Glutamatergic neuron (in vitro differentiated cells): ENCODE results near the gene RPGR. TPM values are rescaled to one million over a fixed set of nuclear protein-coding genes. Genes with fewer than 3 reads are reported as not detected.

Experiments
- DNase-seq: peaks from one replicate; pipeline ENCODE4 v3.0.0; 2022
- H3K27ac Mint-ChIP-seq: one replicate; pipeline ENCODE4 v1.8.0; 2020; ENCODE audit warnings: mild to moderate bottlenecking, mixed read lengths, inconsistent platforms; ENCODE audit not compliant: unreplicated experiment
- H3K27me3 Mint-ChIP-seq: one replicate; pipeline ENCODE4 v1.8.0; 2020; ENCODE audit warnings: mild to moderate bottlenecking, moderate library complexity, mixed read lengths, inconsistent platforms; ENCODE audit not compliant: unreplicated experiment
- H3K36me3 Mint-ChIP-seq: one replicate; pipeline ENCODE4 v1.8.0; 2020; ENCODE audit warnings: mild to moderate bottlenecking, mixed read lengths, inconsistent platforms; ENCODE audit not compliant: unreplicated experiment
- H3K4me1 Mint-ChIP-seq: one replicate; pipeline ENCODE4 v1.8.0; 2020; ENCODE audit warnings: mild to moderate bottlenecking, low read depth, mixed read lengths, inconsistent platforms; ENCODE audit not compliant: unreplicated experiment
- H3K4me3 Mint-ChIP-seq: one replicate; pipeline ENCODE4 v1.8.0; 2020; ENCODE audit warnings: mild to moderate bottlenecking, mixed read lengths, inconsistent platforms; ENCODE audit not compliant: unreplicated experiment
- H3K9me3 Mint-ChIP-seq: one replicate; pipeline ENCODE4 v1.8.0; 2020; ENCODE audit warnings: mild to moderate bottlenecking, moderate library complexity, mixed read lengths, inconsistent platforms; ENCODE audit not compliant: unreplicated experiment
- CTCF ChIP-seq: fragments of 200-600 bp; sonication (generic); IDR thresholded peaks from one replicate; pipeline ENCODE4 v1.5.0; 2021; ENCODE audit not compliant: partially characterized antibody, unreplicated experiment
- total RNA-seq: library from RNA; stranded (reverse); fragmentation: NEBNext Ultra II Directional; extraction: Animal tissue kit (Norgen Biotek cat#: 25700); gene quantifications from one replicate; pipeline ENCODE4 v1.2.1, GENCODE V29; 2021; ENCODE audit not compliant: unreplicated experiment

RPGR gene
- total RNA-seq, 1 donor from 2014 or later = 4.6 TPM

GRCh38 chrX:38275615-38276014 is 51.7 kb downstream of the RPGR start:
- no peak for DNase-seq
- no peaks in the 10 kb centered on the region for H3K4me1 Mint-ChIP-seq
- H3K27ac Mint-ChIP-seq = no peak overlapping the region

DNA sequence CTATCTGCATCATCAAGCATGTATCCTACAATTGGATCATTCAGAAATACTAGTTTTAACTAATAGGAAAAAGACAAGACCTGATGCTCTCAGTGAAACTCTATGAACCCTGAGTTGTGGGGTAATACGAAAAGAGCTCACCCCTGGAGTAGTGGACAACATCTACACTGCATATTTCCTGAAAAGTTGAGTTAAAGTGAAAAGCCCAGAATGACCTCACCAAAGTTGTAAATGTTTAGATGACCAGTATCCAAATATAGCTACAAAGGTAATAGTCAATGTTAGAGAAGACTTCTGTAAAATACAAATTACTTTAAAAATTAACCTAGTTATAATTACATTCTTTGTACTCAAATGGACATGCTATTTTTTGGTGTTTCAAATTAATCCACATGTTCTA is 53.9 kb downstream of the RPGR start:
- Mint-ChIP-seq H3K4me1 (no peaks in the 10 kb centered on the region), H3K27ac (no peak overlapping the region), H3K9me3 (no peaks in the 10 kb centered on the region), H3K4me3 (no peak overlapping the region), H3K36me3 (no peaks in the 10 kb centered on the region), H3K27me3 (no peaks in the 10 kb centered on the region)
- TF ChIP-seq CTCF = no peak
- DNase-seq = no peak

More at GRCh38 chrX:38275615-38276014, 51.7 kb downstream of the RPGR start:
- Mint-ChIP-seq H3K27me3 (no peaks in the 10 kb centered on the region), H3K4me3 (no peak overlapping the region), H3K9me3 (no peaks in the 10 kb centered on the region), H3K36me3 (no peaks in the 10 kb centered on the region)
- TF ChIP-seq CTCF = no peak

DNA sequence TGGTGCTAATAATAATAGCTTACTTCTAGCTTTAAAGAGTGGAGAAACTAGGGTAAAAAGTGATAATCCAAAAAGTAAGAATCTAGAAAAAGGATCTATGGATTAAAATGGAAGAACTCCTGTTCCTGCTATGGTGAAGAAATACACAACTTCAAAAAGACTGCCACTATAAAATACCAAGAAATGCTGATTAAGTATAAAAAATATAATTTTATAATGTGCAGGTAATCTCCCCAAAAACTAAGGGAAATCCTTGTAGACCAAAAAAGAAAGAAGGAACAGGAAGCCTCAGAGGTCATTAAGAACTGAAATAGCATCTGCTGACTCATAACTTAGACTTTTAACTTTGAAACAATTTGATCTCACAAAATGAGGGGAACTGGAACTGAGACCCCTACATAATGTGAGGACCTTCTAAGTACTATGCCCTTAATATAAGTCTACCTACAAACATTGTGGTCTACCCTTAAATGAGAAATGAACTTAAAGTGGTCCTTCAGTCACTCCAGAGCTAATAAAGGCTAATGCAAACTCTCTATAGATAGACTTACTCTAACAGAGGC is 56.1 kb downstream of the RPGR start:
- Mint-ChIP-seq H3K27ac (no peak overlapping the region), H3K9me3 (no peaks in the 10 kb centered on the region), H3K4me3 (no peak overlapping the region), H3K27me3 (no peaks in the 10 kb centered on the region), H3K36me3 (no peaks in the 10 kb centered on the region), H3K4me1 (no peaks in the 10 kb centered on the region)
- TF ChIP-seq CTCF = no peak
- no peak for DNase-seq

DNA sequence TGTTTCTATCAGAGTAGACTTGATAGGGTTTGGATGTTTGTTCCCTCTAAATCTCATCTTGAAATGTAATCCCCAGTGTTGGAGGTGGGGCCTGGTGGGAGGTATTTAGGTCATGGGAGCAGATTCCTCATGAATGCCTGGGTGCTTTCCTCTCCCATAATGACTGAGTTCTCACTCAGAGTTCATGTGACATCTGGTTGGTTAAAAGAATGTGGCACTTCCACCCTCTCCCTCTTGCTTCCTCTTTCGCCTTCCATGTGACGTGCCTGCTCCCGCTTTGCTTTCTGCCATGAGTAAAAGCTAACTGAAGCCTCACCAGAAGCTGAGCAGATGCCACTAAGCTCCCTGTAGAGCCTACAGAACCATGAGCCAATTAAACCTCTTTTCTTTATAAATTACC is 59.3 kb downstream of the RPGR start:
- no peak overlapping the region for H3K4me3 Mint-ChIP-seq
- H3K36me3 Mint-ChIP-seq = no peaks in the 10 kb centered on the region
- no peaks in the 10 kb centered on the region for H3K27me3 Mint-ChIP-seq
- no peak for TF ChIP-seq CTCF
- no peak for DNase-seq
- H3K4me1 Mint-ChIP-seq = no peaks in the 10 kb centered on the region
- no peak overlapping the region for H3K27ac Mint-ChIP-seq
- H3K9me3 Mint-ChIP-seq = no peaks in the 10 kb centered on the region

DNA sequence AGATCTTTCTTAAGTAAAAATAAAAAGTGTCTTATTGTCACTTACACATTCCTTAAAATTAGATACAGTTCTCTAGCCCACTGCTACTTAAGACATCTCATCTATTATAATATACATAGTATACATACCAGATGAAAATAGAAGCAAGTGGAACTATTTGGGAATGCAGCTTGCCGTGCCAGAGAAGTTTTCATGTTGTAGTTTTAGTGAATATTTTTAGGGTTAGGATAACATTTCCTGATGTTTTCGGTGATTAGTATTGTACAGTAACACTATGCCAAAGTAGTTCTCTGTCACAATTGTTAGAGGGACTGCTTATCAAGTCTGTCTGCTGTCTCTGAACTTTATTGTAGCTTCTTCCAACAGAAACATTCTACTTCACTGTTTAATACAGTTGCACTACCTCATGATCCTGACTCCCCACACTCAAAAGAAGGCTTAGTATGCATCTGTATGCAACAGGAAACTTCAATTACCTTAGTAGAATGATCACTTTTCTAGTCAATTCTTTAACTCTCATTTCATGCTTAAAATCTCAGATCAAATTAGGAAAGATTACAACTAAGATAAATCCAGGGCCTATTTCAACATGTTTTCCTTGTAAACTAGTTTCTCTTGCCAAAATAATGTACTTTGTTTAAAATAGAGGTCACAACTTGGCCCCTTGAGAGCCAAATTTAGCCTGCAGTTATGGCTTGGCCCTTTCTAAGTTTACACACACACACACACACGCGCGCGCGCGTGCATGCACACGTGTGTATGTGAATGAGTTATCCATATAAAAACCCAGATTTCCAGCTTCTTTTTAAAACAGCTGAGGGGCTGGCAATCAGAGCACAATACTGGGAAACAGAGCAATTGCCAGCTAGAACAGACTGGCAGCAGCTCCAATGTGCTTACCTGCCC is 64.3 kb downstream of the RPGR start:
- Mint-ChIP-seq H3K4me1 (no peaks in the 10 kb centered on the region), H3K27ac (no peak overlapping the region), H3K36me3 (no peaks in the 10 kb centered on the region), H3K27me3 (no peaks in the 10 kb centered on the region), H3K4me3 (no peak overlapping the region), H3K9me3 (no peaks in the 10 kb centered on the region)
- TF ChIP-seq CTCF = no peak
- no peak for DNase-seq
